HepG2 (cell line): ENCODE measurements around the gene PRKCZ. TPM values are rescaled to one million over a fixed set of nuclear protein-coding genes. Genes with fewer than 3 reads are reported as not detected.

Experiments used
- DNMT1 ChIP-seq: sonication (generic); formaldehyde crosslinking; IDR thresholded peaks from 2 replicates; pipeline ENCODE4 v1.5.1; 2020; ENCODE audit warnings: mild to moderate bottlenecking, missing genetic modification reagents
- ELF3 ChIP-seq: IDR thresholded peaks from 2 replicates; pipeline ENCODE4 v1.6.1; 2016; ENCODE audit warnings: missing genetic modification reagents, missing compliant biosample characterization
- FOXA3 ChIP-seq: IDR thresholded peaks from 2 replicates; pipeline ENCODE4 v1.6.1; 2016; ENCODE audit warnings: missing genetic modification reagents, missing compliant biosample characterization
- GTF2F1 ChIP-seq: fragments of 150-350 bp; IDR thresholded peaks from 2 replicates; pipeline ENCODE4 v1.6.1; 2014; ENCODE audit warnings: low read length
- HNF4G ChIP-seq, 2 experiments: sonication (generic) in 1 of 2; formaldehyde crosslinking in 1 of 2; IDR thresholded peaks; 2 replicates each; pipeline versions ENCODE4 v1.4.0 to v1.6.1; 2011 to 2020; ENCODE audit warnings: borderline replicate concordance in 2 of 2, low read depth in 2 of 2, mild to moderate bottlenecking in 2 of 2, low read length in 1 of 2, missing genetic modification reagents in 1 of 2, moderate library complexity in 1 of 2
- KDM1A ChIP-seq: IDR thresholded peaks from 2 replicates; pipeline ENCODE4 v1.6.1; 2016; ENCODE audit warnings: missing compliant biosample characterization
- KLF12 ChIP-seq: sonication (generic); formaldehyde crosslinking; IDR thresholded peaks from 2 replicates; pipeline ENCODE4 v1.4.0; 2020; ENCODE audit warnings: missing genetic modification reagents, borderline replicate concordance
- MLX ChIP-seq: IDR thresholded peaks from 2 replicates; pipeline ENCODE4 v1.6.1; 2016
- NFKB2 ChIP-seq: sonication (generic); formaldehyde crosslinking; IDR thresholded peaks from 2 replicates; pipeline ENCODE4 v1.4.0; 2020; ENCODE audit warnings: missing genetic modification reagents, borderline replicate concordance
- PAF1 ChIP-seq: IDR thresholded peaks from 2 replicates; pipeline ENCODE4 v1.6.1; 2016; ENCODE audit warnings: missing genetic modification reagents, missing compliant biosample characterization
- RCOR2 ChIP-seq: IDR thresholded peaks from 2 replicates; pipeline ENCODE4 v1.6.1; 2016; ENCODE audit warnings: missing biosample characterization, missing genetic modification reagents
- ZFAT ChIP-seq: sonication (generic); formaldehyde crosslinking; conservative IDR thresholded peaks from 2 replicates; pipeline ENCODE4 v1.8.1; 2023; ENCODE audit warnings: missing genetic modification reagents, inconsistent platforms
- ZMYM4 ChIP-seq: sonication (generic); formaldehyde crosslinking; IDR thresholded peaks from 2 replicates; pipeline ENCODE4 v1.8.1; 2023; ENCODE audit warnings: mild to moderate bottlenecking, missing genetic modification reagents
- ZNF280B ChIP-seq: sonication (generic); formaldehyde crosslinking; IDR thresholded peaks from 2 replicates; pipeline ENCODE4 v1.5.0; 2020; ENCODE audit warnings: missing genetic modification reagents, mild to moderate bottlenecking, borderline replicate concordance
- ZNF282 ChIP-seq: fragments of 450-650 bp; IDR thresholded peaks from 2 replicates; pipeline ENCODE4 v1.6.1; 2018; ENCODE audit not compliant: partially characterized antibody
- ZNF331 ChIP-seq: sonication (generic); formaldehyde crosslinking; IDR thresholded peaks from 2 replicates; pipeline ENCODE4 v1.4.0; 2020; ENCODE audit warnings: missing genetic modification reagents
- ZNF333 ChIP-seq: sonication (generic); formaldehyde crosslinking; IDR thresholded peaks from 2 replicates; pipeline ENCODE4 v1.4.0; 2020; ENCODE audit warnings: mild to moderate bottlenecking, missing genetic modification reagents, borderline replicate concordance
- ZNF431 ChIP-seq: sonication (generic); formaldehyde crosslinking; IDR thresholded peaks from 2 replicates; pipeline ENCODE4 v1.9.0; 2022; ENCODE audit warnings: missing genetic modification reagents, low read depth, mild to moderate bottlenecking, borderline replicate concordance
- ZNF557 ChIP-seq: sonication (generic); formaldehyde crosslinking; IDR thresholded peaks from 2 replicates; pipeline ENCODE4 v1.4.0; 2020; ENCODE audit warnings: missing genetic modification reagents
- ZNF703 ChIP-seq: sonication (generic); formaldehyde crosslinking; IDR thresholded peaks from 2 replicates; pipeline ENCODE4 v1.5.1; 2020; ENCODE audit warnings: missing genetic modification reagents, mild to moderate bottlenecking, moderate library complexity, borderline replicate concordance
- ZNF747 ChIP-seq: sonication (generic); formaldehyde crosslinking; IDR thresholded peaks from 2 replicates; pipeline ENCODE4 v1.8.1; 2023; ENCODE audit warnings: missing genetic modification reagents, mild to moderate bottlenecking, borderline replicate concordance
- ZNF878 ChIP-seq: sonication (generic); formaldehyde crosslinking; IDR thresholded peaks from 2 replicates; pipeline ENCODE4 v1.8.1; 2023; ENCODE audit warnings: mild to moderate bottlenecking, missing genetic modification reagents, moderate library complexity
- ZSCAN25 ChIP-seq: sonication (generic); formaldehyde crosslinking; IDR thresholded peaks from 2 replicates; pipeline ENCODE4 v1.8.0; 2022; ENCODE audit warnings: mild to moderate bottlenecking, missing genetic modification reagents
- polyA plus RNA-seq, 8 experiments: library from polyadenylated mRNA; depleted of rRNA in 3 of 8; stranded (reverse) in 7 of 8; unstranded in 1 of 8; fragments of >200 nt; fragmentation: Illumina TruSeq in 4 of 8; extraction: Trizol in 4 of 8; gene quantifications; 2 replicates each; pipeline versions ENCODE4 v1.2.1 to v1.2.3, GENCODE V29; 2011 to 2016; ENCODE audit warnings: low read depth in 4 of 8, missing spikeins in 1 of 8, mixed read lengths in 1 of 8; ENCODE audit not compliant: insufficient read depth in 1 of 8
- total RNA-seq, 5 experiments: library from RNA; depleted of rRNA; stranded (reverse); fragments of >200 nt; fragmentation: Illumina TruSeq; extraction: Trizol; gene quantifications; 2 replicates each; pipeline ENCODE4 v1.2.3, GENCODE V29; 2016; ENCODE audit warnings: low read depth in 1 of 5
- TF ChIP-seq, protein P1 (sequence below): sonication (generic); formaldehyde crosslinking; IDR thresholded peaks from 2 replicates; pipeline ENCODE4 v1.5.0; 2020; ENCODE audit warnings: mild to moderate bottlenecking, missing genetic modification reagents
- TF ChIP-seq, protein P2 (sequence below): sonication (generic); formaldehyde crosslinking; IDR thresholded peaks from 2 replicates; pipeline ENCODE4 v1.5.0; 2020; ENCODE audit warnings: missing genetic modification reagents, mild to moderate bottlenecking, borderline replicate concordance

Gene PRKCZ
- total and polyA plus RNA-seq, 2 of the 13 experiments (the other 11 are each of a cell fraction or from before 2014, with no cell fraction given), result 34.7 to 85.2 TPM

GRCh38 chr1:2232916-2233438 lies 182.8 kb downstream of the PRKCZ start (continued):
- TF ChIP-seq ZNF280B (CRISPR knock-in tag) (no peak), KLF12 (CRISPR knock-in tag) (no peak), ZFAT (CRISPR knock-in tag) (no peak), FOXA3 (CRISPR knock-in tag) (no peak), ZNF431 (0 out of 2 replicates have a peak, but pooled peaks have one; percentile 13), PAF1 (CRISPR knock-in tag) (no peak), MLX (CRISPR knock-in tag) (no peak), ZSCAN25 (no peak), KDM1A (CRISPR knock-in tag) (no peak), ELF3 (CRISPR knock-in tag) (no peak), NFKB2 (no peak), ZNF703 (CRISPR knock-in tag) (0 out of 2 replicates have a peak, but pooled peaks have one; percentile 7), ZNF333 (no peak), RCOR2 (CRISPR knock-in tag) (no peak), ZNF747 (CRISPR knock-in tag) (no peak), ZNF282 (no peak), ZNF557 (CRISPR knock-in tag) (no peak), HNF4G (IDR thresholded peaks at IDR 0.05; ENCODE audit: borderline replicate concordance, low read depth, low read length) (no peak), HNF4G (CRISPR knock-in tag; IDR thresholded peaks at IDR 0.05; ENCODE audit: borderline replicate concordance, low read depth) (no peak), ZNF878 (CRISPR knock-in tag) (no peak), ZMYM4 (no peak), ZNF331 (no peak), DNMT1 (CRISPR knock-in tag) (no peak), GTF2F1 (no peak)
- TF ChIP-seq, protein P1, sequence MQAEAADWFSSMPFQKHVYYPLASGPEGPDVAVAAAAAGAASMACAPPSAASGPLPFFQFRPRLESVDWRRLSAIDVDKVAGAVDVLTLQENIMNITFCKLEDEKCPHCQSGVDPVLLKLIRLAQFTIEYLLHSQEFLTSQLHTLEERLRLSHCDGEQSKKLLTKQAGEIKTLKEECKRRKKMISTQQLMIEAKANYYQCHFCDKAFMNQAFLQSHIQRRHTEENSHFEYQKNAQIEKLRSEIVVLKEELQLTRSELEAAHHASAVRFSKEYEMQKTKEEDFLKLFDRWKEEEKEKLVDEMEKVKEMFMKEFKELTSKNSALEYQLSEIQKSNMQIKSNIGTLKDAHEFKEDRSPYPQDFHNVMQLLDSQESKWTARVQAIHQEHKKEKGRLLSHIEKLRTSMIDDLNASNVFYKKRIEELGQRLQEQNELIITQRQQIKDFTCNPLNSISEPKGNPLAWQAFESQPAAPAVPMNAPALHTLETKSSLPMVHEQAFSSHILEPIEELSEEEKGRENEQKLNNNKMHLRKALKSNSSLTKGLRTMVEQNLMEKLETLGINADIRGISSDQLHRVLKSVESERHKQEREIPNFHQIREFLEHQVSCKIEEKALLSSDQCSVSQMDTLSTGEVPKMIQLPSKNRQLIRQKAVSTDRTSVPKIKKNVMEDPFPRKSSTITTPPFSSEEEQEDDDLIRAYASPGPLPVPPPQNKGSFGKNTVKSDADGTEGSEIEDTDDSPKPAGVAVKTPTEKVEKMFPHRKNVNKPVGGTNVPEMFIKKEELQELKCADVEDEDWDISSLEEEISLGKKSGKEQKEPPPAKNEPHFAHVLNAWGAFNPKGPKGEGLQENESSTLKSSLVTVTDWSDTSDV (CRISPR knock-in tag), result no peak
- TF ChIP-seq, protein P2, sequence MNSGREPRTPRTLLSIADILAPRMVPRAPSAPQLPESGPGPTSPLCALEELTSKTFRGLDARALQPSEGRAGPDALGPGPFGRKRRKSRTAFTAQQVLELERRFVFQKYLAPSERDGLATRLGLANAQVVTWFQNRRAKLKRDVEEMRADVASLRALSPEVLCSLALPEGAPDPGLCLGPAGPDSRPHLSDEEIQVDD (CRISPR knock-in tag), result no peak
